OCI-M1 (cell line): ENCODE measurements around the gene GLI3.
"Not testable (repeated sequence)": the region's sequence is repeated elsewhere in the genome, so short reads cannot be mapped to it uniquely, and the experiment has no call there.

ENCODE experiments used
- DNase-seq: peaks from one replicate; lab custom pipeline; 2025; lab: John Stamatoyannopoulos, UW

The GLI3 gene

DNA sequence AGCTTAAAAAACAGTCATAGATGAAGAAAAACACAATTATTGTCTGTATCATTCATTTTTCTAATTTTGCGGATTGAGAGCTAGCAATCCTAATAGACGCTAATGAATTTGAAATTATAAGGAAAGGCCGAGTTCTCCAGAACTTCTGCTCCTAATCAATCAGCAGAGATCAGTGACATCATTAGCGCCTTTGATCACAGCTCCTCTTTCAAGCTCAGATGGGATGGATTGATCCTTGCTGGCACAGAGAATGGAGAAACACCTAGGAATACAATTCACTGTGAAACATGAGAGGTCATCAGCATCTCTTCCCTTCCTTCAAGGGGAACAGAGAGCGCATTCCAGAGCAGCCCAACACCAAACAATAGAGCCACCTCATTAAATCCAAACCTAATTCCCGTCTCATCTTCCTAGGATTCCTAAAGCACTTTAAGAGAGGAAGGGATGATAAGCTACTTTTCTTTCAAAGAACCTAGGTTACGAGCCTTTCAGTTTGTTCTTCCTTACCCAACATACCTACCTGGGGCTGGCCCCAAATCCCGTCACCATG, 24.4 kb downstream of the GLI3 start:
- DNase-seq: no peak

DNA sequence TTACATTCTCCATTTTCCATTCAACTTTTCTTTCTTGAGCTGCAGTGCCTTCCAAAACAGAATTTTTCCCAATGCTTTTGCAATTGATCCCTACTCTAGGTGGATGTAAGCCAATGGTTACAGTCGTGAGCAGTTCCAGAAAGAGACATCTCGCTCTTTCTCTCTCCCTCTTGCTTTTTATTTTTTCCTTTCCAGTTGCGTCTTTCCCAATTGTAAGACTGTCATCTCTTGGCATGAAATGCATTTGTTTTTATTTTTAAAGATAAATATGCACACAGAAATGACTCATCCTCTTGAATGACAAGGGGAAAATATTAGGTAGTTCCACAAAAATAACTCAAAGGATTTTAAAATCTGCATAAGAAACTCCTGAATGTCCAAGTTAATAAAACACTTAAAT, 25.1 kb downstream of the GLI3 start:
- no peak for DNase-seq

DNA sequence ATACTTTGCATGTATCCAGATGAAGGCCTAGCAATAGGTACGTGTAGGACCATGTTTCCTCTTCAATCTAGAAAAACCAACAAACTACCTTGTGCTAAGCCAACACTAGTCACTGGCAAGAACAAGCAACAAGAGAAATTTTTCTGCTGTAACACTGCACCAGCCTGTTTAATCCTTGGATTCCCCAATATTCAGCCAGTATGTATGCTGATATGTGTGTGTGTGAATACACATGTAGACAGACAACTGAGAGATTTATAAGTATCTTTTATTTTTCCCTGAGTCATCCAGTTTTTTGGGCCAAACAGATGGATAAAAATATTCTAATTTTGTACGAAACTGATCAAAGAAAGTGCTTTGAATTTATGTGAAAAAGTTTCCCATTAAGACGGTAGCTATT, 26.2 kb downstream of the GLI3 start:
- DNase-seq: no peak

DNA sequence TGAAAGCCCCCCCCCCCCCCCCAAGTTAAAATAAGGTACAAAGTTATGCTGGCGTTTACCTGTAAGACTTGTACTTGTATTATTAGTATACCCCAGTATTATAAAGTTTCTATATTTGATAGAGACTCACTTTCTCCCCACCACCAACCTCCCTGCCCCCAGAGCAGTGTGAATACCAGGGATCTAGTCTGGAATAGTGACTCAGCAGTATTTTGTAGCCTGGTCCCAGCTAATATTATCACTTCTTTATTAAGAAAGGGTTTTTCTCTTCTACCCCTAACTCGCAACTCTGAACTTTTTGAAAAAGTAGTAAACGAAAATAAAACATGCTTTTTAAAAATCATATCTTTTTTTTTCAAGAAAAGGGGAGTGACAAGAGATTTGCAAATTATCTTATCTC, 26.7 kb downstream of the GLI3 start:
- DNase-seq: no peak

DNA sequence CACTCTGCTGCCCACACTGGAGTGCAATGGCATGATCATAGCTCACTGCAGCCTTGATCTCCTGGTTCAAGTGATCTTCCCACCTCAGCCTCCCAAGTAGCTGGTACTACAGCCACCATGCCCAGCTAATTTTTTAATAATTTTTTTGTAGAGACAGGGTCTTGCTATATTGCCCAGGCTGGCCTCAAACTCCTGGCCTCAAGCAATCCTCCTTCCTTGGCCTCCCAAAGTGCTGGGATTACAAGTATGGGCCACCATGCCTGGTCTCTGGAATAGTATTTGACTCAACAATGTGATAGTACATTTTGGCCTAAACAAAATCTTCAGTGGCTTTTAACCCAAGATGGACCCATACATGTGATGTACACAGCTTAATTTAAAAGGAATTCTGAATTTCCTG, 27.9 kb downstream of the GLI3 start:
- DNase-seq: not testable (repeated sequence)

DNA sequence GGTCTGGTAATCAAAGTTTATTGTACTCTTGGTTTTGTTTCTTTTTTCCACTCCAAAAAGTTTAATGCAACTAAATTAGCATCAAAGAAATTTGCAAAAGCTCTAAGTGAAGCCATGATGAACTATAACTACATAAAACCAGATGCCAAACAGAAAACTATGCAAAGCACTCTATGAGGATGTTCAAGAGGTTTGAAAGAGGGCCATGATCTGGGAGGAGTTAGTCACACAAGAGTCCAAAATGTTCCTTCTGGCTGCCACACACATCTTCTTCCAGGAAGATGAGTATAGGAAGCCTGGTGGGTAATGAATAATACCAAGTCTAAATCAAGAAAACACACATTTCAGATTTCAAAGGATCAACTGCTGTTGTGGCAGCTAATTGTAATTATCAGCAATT, 28.4 kb downstream of the GLI3 start:
- DNase-seq: no peak

DNA sequence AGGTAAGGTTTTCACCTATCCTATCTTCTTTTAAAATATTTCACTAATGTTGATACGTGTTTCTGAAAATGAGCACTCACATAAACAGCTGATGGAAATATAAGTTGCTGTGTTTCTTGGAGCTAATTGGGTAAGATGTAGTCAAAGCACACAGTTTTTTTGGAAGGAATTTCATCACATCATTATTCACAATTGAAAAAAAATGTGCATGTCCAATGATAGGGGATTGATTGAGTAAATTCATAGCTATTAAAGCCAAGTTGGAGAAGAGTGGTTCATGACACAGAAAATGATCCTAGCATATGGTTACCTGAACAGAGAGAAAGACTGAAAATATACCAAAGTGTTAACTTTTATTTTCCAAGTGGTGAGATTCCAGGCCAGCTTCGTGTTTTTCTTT, 29.6 kb downstream of the GLI3 start:
- no peak for DNase-seq

DNA sequence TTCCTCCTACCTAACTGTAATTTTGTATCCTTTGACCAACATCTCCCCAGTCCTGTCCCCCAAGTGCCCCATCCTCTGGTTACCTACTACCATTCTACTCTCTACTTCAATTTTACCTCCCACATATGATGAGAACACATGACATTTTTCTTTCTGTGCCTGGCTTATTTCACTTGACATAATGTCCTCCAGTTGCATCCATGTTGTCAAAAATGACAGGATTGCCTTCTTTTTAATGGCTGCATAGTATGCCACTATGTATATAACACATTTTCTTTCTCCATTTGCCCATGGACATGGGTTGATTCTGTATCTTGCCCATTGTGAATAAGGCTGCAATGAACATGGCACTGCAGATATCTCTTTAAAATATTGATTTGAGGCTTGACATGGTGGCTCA, 33.7 kb downstream of the GLI3 start:
- DNase-seq: no peak

DNA sequence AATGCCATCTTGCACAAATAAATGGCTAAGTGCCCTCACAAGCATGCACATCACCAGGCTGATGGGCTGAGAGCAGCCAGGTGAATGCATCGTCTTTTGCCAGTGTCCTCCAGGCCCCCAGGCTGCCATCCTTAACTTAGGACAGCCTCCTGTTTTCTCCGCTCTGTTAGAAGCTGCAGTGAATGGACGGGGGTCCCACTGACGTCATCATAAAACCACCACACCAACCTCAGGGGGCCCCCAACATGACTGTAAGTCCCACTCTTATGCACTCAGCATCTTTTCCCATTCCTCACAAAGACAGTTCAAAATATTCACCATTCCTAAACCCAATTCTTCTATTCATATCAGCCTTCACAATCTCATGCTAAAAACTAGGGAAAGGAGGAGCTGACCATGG, 34.4 kb downstream of the GLI3 start:
- no peak for DNase-seq

DNA sequence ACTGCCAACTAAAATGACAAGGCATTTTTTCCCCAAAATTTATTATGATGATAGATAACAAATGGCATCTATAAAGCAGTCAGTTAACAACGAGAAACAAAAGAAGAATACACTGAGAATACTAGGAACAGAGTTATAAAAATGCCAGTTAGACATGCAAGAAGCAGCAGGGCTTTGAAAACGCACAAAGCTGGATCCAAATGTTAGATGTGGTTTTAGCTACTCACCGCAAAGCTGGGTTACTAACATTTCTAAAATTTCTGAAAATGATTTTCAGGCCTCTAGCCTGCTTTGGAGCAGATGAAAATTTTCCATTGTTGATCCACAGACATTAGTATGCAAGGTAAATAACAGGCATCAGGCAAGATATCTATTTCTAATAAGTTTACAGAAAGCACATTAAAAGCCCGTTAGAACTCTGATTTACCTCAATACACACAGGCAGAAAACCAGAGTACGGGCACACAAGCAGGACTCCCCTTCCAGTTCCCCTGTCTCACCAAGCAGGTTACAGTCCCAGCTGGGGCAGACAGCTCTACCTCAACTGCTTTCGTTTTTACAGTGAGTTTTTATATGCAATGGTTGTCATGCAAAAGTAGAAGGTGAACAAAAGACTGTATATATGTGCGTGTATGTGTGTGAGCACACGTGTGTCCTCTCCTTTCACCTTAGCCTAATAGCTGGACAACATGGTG, 37.9 kb downstream of the GLI3 start:
- no peak for DNase-seq

DNA sequence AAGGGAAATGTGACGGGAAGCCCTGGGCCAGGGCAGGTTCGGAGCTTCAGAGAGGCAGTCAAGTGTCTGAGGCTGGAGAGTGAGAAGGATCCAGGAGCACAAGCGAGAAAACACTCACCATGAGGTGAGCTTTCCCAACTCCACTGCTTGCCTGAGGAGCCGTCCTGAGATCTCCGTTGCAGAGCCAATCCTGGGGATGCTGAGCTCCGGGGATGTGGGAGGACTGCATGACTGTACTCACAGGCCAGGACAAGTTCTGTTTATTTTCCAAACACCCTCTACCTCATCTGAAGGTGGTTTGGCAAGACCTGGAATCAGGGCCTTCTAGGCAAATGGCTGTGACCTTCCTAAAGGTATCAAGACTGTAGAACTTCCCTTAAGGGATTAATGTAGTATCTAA, 38.7 kb downstream of the GLI3 start:
- no peak for DNase-seq

DNA sequence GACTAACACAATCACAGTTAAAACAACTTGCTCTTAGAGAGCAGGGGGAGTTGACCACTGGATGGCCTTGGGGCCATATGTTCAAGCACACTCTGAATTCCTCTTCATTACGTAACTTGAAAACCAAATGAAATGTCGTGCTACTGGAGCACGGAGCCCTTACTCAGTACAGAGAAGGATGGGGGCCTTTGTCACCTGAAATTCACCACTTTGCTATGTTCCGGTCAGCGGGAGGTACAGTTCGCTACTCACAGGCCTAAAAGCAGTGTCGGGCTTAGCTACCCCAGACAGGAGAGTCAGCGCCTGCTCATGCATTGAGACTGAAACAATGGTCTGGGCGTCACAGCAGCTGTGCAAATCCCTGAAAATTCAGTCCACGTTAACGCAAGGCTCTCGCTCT, 39.6 kb downstream of the GLI3 start:
- DNase-seq: no peak

DNA sequence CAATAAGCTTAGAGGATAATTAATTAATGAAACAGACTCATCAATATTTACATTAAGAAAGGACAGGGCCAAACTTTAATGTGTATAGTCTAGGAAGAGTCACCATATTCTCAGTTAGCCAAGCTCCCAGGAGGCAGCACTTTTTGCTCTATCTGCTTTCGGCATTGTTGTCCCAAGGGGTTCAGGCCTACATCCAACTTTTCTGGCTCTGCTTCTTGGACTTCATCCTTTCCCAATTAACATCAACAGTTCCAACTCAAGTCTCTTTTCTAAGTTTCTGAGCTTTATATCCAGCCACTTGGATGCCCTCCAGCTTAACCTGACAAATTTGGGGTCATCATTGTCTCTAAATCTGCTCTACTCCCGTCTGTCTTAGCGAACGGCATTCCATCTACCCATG, 42.8 kb downstream of the GLI3 start:
- DNase-seq: no peak

DNA sequence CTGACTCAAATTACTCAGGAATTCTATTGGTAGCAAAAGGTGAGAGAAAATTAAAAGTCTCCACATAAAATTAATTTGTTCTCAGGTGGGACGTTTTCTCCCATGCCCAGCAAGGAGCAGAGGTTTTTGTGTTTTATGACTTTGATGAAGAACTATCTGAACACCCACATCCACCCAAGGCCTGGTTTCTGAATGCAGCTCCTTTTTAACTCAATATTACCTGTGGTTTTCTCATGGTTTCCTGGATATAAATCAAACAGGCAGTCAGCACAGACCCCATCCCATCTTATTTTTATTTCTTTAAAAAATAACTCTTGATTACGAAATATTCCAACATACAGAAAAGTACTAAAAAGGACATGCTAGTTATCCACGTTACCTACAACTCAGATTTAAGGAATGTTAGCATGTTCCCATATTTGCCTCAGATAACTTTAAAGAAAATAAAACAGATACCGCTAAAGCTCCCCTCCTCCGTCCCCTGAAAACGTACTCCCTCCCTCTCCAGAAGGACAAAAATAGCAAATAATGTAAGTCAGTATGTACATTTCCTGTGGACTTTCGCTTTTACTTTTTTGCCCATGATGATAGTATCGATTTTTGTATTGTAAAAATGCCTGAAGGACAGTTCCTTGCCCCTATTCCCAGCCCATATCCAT, 43.4 kb downstream of the GLI3 start:
- DNase-seq: no peak

DNA sequence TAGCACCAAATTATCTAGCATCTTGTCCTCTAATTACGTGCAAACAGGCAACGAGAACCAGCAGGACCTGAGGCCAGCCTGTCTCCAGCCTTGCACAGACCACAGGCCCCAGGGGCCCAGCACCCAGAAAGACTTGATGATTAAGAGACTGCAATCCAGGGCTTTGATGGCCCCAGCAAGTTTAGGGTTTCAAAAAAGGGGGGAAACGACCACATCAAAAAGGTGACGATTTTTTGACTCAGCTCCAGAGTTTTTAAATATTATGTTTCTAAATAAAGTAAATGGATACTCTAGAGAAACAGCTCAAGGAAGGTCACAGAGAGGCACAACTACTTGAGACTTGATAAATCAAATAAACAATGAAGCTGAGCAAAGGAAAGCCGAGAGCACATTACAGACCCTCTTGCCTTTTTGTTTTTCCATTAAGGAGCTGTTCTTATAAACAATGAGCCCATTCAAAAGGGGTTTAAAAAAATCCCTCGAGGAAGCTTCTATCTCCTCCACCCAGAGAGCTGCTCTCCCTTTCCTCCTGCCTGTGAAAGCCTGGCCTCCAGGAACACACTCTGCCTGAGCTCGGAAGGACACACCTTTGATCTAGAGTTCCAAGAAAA, 44.1 kb downstream of the GLI3 start:
- DNase-seq: no peak

DNA sequence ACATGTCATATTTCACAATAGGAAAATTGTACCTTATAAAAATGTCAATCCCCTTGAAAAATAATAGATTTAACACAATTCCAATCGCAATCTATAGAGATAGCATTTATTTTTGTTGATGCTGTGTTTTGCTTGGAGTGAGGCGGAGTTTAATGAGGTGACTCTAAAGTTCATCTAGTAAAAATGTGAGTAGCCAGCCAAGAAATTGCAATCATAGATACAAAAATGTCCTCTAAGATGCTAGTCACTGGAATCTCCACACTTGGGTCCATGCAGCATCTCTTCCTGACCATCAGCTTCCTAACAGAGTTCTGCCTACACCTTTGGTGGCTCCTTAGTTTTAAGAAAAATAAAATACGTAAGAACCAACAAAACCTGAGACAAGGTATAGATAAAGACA, 44.9 kb downstream of the GLI3 start:
- no peak for DNase-seq

DNA sequence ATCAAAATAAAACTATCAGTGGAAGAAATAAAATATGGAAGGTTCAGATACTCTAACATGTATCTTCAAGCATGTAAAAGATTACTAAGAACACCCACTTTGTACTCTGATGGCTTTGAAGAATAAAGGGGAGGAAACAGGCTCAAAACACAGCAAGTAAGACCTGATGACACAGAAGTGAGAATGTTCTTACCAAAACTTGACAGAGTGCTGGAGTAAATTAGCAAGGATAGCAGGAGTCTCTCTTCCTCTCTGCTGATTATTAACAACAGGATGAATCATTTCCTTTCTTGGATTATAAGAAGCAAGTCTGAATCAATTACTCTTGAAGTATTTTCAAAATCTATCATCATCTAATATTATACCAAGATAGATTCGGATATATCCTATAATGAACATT, 47.5 kb downstream of the GLI3 start:
- DNase-seq: no peak

DNA sequence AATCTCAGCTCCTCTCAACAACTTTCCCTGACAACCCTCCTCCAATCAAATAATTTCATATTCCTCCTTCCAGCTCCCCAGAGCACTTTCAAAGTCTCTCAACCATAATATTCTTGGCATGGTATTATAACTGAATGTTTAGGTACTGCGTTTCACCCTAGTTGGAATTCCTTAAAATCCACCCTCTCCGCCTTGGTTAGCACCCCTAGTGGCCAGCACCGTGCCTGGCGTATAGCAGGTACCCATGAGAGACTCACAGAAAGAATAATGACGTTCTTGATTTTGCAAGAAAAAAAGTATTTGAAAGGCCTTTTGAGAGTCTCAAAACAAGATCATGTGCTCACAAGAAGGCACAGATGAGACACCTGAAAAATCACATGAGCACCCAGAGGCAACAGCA, 50.9 kb downstream of the GLI3 start:
- DNase-seq: no peak

DNA sequence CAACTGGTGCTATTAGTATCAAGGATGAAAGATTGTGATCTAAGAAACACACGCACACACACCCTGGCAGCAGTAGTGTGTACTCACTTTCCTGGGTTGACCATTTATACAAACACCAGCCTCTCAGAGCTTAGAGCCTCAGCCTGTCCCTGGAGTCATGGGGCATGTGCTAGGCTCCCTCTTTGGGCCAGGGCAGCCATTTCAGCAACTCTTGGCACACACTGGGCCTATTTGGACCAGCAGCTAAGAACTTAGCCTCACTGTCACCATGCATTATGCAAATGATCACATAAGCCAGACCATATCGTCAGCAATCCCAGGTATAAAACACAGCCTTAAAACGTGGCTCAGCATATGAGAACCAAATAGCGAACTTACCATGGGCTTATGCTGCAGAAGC, 51.3 kb downstream of the GLI3 start:
- no peak for DNase-seq

DNA sequence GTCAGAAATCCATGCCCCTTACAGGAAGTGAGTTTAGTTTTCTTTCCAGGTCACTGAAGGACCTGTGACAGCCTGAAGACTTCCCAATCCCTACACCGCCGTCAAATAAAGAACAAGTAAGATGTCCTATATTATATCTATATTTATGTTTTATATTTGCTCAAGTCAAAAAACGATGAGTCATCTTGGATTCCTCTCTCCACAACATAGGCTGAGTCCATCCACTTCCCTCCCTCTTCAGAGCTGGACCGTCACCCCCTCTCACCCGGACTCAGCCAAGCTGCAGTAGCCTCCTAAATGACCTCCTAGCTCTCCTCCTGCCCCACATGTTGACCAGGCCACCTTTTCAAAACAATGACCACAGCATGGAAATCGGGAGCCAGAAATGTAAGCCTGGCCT, 53.5 kb downstream of the GLI3 start:
- DNase-seq: no peak

DNA sequence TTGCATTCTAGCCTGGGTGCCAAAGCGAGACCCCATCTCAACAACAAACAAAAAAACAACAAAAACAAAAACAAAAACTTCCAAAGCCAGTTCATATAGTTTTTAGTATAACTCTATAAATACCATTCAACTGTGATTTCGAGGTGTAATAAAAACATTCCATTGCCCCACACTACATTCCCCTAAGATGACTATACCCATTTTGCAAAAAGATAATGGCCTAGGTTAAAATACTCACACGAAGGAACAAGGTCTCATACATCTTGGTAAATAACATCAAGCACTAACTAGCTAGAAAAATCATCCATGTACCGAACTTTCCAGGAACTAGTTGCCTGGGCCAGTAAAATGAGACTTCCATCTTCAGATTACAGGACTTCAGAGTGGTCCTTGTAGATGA, 55.4 kb downstream of the GLI3 start:
- DNase-seq: no peak

DNA sequence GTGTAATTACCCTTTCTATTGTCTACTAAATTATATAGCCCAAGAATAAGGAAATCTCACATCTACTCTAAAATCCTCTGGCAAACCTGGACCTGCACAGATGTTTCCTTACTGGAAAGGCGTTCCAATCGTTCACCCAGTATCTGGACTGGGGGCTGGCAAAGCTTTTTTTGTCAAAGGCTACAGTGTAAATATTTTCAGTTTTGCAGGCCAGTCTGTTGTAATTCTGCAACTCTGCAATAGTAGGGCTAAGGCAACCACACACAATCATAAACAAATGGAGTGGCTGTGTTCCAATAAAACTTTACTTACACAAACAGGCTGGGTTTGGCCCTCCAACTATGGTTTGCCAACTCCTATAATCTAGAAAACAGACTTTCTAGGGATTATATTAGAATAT, 56.2 kb downstream of the GLI3 start:
- no peak for DNase-seq

DNA sequence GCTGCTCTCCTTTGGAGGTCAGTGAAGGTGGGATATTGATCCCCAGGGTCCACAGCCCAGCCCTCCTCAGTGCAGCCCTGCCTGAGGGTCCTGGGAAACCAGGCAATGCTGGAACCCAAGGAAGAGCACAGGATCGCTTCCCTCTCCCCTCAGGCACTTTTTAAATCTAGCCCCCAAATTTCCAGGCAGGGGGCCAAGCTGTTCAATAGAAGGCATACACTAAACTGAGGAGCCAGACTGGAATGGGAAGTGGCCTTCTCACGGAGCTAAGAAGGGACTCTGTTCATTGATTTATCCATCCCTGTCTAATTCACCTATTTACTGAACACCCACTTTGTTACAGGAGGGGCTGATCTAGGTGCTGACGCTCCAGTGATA, 60.3 kb downstream of the GLI3 start:
- no peak for DNase-seq
